ENCODE data around the gene CSMD2. TPM values are rescaled to one million over a fixed set of nuclear protein-coding genes. Genes with fewer than 3 reads are reported as not detected.

CSMD2 gene
- total RNA-seq, 1 donor from 2014 or later, result 0.55 TPM

GRCh38 chr1:33618636-33619035 lies 546.4 kb downstream of the CSMD2 start:
- no peak for TF ChIP-seq CTCF (IDR thresholded peaks at IDR 0.05)
- no peaks in the 10 kb centered on the region for H3K36me3 Mint-ChIP-seq (ENCODE audit: low read depth)
- H3K27ac Mint-ChIP-seq (ENCODE audit: unreplicated experiment), result no peak overlapping the region
- H3K27me3 Mint-ChIP-seq (ENCODE audit: low read depth), result peaks cover 66% of the 10 kb centered on the region
- no peak for DNase-seq (ENCODE audit: low spot score)
- H3K4me3 Mint-ChIP-seq (ENCODE audit: unreplicated experiment), result no peak overlapping the region
- H3K4me1 Mint-ChIP-seq (ENCODE audit: low read depth), result no peaks in the 10 kb centered on the region
- peaks cover 5% of the 10 kb centered on the region for H3K9me3 Mint-ChIP-seq (ENCODE audit: low read depth)

- Mint-ChIP-seq H3K9me3 (ENCODE audit: low read depth) (peaks cover 3% of the 10 kb centered on the region), H3K36me3 (ENCODE audit: low read depth) (no peaks in the 10 kb centered on the region), H3K27ac (ENCODE audit: unreplicated experiment) (no peak overlapping the region), H3K4me3 (ENCODE audit: unreplicated experiment) (no peak overlapping the region), H3K27me3 (ENCODE audit: low read depth) (peaks cover 69% of the 10 kb centered on the region), H3K4me1 (ENCODE audit: low read depth) (no peaks in the 10 kb centered on the region)
- no peak for TF ChIP-seq CTCF (IDR thresholded peaks at IDR 0.05)
- DNase-seq (ENCODE audit: low spot score), result no peak
Observed at GRCh38 chr1:33617451-33617850, 547.6 kb downstream of the CSMD2 start.

- no peak for TF ChIP-seq CTCF (IDR thresholded peaks at IDR 0.05)
- no peaks in the 10 kb centered on the region for H3K4me1 Mint-ChIP-seq (ENCODE audit: low read depth)
- no peak overlapping the region for H3K4me3 Mint-ChIP-seq (ENCODE audit: unreplicated experiment)
- no peak for DNase-seq (ENCODE audit: low spot score)
- no peaks in the 10 kb centered on the region for H3K36me3 Mint-ChIP-seq (ENCODE audit: low read depth)
- H3K9me3 Mint-ChIP-seq (ENCODE audit: low read depth), result peaks cover 3% of the 10 kb centered on the region
- peaks cover 69% of the 10 kb centered on the region for H3K27me3 Mint-ChIP-seq (ENCODE audit: low read depth)
- H3K27ac Mint-ChIP-seq (ENCODE audit: unreplicated experiment), result no peak overlapping the region
Observed at GRCh38 chr1:33616780-33617179, 548.2 kb downstream of the CSMD2 start.

GRCh38 chr1:33615546-33615945 lies 549.5 kb downstream of the CSMD2 start:
- no peak for DNase-seq (ENCODE audit: low spot score)
- H3K36me3 Mint-ChIP-seq (ENCODE audit: low read depth), result no peaks in the 10 kb centered on the region
- peaks cover 64% of the 10 kb centered on the region for H3K27me3 Mint-ChIP-seq (ENCODE audit: low read depth)
- H3K27ac Mint-ChIP-seq (ENCODE audit: unreplicated experiment), result no peak overlapping the region
- no peak for TF ChIP-seq CTCF (IDR thresholded peaks at IDR 0.05)
- no peaks in the 10 kb centered on the region for H3K9me3 Mint-ChIP-seq (ENCODE audit: low read depth)
- no peaks in the 10 kb centered on the region for H3K4me1 Mint-ChIP-seq (ENCODE audit: low read depth)
- no peak overlapping the region for H3K4me3 Mint-ChIP-seq (ENCODE audit: unreplicated experiment)

GRCh38 chr1:33610864-33611455 lies 554.1 kb downstream of the CSMD2 start:
- no peaks in the 10 kb centered on the region for H3K9me3 Mint-ChIP-seq (ENCODE audit: low read depth)
- H3K4me3 Mint-ChIP-seq (ENCODE audit: unreplicated experiment), result no peak overlapping the region
- TF ChIP-seq CTCF (IDR thresholded peaks at IDR 0.05), result no peak
- no peak overlapping the region for H3K27ac Mint-ChIP-seq (ENCODE audit: unreplicated experiment)
- peaks cover 36% of the 10 kb centered on the region for H3K27me3 Mint-ChIP-seq (ENCODE audit: low read depth)
- H3K36me3 Mint-ChIP-seq (ENCODE audit: low read depth), result no peaks in the 10 kb centered on the region
- no peaks in the 10 kb centered on the region for H3K4me1 Mint-ChIP-seq (ENCODE audit: low read depth)
- DNase-seq (ENCODE audit: low spot score), result no peak
